NCI-H510A (cell line): ENCODE measurements around the gene USP43.

ENCODE experiments used
- DNase-seq: peaks from one replicate; lab custom pipeline; 2025; lab: John Stamatoyannopoulos, UW

The USP43 gene

DNA sequence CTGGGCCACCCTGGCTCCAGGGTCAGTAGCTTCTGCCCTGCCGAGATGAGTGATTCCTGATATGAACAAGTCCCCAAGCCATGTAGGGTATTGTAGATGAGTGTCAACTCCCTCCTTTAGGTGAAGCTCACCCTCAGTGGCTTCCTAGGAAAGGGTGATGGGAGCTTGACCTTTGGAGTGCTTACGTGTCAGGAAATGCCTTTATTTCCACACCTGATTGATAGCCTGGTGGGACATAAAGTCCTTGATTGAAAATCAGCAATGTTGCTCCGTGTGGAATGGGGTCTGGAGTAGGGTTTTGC is 58.4 kb downstream of the USP43 start:
- no peak for DNase-seq

DNA sequence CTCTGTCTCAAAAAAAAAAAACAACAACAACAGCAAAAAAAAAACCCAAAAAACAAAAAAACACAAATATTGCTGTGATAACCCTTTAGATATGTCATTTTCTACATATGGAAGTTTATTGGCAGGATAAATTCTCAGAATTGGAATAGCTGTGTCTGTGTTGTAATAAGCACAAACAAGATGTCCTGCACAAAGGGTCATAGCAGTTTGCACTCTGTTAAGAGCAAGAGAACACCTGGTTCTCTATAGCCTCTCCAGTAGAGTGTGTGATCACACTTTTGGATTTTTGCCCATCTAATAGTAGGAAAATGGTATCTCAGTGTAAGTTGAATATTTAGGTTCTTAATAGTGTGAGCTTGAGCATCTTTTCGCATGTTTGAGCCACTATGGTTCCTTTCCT is 60.4 kb downstream of the USP43 start:
- DNase-seq, result no peak

DNA sequence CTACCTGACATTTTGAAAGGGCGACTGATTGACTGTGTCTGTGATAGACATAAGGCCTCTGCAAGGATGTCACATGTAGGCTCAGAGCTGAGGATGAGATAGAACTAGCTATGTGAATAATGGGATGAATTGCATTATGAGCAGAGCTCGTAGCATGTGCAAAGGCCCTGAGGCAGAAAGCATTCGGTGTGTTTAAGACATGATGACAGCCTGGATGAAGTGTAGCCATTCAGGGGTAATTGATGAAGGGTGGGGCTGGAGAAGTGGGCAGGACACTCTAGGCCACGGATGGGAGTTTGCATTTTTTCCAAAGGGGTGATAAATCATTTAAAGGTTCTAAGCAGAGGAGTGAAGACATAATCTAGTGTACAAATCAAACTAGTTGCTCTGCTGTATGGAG is 62.6 kb downstream of the USP43 start:
- DNase-seq, result no peak

DNA sequence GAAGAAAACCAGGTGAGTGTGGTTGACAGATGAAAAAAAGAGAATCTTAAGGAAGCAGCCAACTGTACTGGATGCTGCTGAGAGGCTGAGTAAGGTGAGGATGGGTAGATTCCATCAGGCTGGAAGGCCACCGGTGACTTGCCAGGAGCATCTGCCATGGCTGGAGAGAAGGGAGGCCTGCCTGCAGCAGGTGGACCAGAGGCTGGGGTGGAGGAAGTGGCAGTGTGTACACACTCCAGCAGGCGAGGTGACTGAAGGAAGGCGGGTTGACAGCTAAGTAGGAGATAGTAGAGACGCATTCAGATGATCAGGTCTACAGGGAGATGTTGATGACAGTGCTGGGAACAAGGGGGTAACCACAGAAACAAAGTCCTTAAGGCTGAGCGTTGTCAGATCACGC is 69.5 kb downstream of the USP43 start:
- DNase-seq, result no peak

DNA sequence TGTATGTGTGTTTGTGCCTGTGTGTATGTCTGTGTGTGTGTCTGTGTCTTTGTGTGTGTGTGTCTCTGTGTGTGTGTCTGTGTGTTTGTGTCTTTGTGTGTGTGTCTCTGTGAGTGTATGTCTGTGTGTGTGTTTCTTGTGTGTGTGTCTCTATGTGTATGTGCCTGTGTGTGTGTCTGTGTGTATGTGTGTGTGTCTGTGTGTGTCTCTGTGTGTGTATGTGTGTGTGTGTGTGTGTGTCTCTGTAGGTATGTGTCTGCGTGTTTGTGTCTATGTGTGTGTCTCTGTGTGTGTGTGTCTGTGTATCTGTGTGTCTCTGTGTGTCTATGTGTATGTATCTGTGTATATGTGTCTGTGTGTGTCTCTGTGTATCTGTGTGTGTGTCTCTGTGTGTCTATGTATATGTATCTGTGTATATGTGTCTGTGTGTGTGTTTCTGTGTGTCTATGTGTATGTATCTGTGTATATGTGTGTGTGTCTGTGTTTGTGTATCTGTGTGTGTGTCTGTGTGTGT is 70.2 kb downstream of the USP43 start:
- DNase-seq, result no peak

DNA sequence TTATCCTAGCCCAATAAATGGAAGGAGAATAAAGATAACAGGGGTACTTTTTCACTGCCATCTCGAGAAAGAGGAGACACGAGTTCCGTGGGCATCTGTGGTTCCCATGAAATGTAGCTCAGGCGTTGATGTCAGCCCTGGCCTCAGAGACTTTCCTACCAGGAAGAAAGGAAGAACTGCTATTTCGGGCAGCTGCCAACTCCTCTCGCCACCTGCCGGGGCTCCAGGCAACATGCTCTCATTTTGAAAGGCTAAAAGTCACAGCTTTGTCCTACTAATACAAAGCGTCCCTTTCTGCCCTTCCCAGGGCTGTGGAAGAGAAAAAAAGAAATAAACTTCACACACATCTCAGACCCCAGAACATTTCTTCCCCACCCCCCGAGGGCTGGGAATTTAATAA is 80.3 kb downstream of the USP43 start:
- no peak for DNase-seq

DNA sequence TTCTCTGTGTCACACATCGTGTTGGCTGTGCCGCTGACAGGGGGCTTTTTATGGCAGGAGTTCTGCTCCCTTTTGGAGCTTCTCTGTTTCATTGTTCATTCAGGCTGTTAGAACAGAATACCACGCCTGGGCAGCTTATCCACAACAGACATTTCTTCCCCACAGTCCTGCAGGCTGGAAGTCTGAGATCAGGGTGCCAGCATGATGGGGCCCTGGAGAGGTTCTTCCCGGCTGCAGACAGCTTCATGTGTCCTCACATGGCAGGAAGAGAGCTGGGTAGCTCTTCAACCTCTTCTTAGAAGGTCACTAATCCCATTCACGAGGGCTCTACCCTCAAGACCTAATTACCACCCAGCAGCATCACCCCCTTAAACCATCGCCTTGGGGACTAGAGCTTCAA is 81.0 kb downstream of the USP43 start:
- DNase-seq, result no peak

DNA sequence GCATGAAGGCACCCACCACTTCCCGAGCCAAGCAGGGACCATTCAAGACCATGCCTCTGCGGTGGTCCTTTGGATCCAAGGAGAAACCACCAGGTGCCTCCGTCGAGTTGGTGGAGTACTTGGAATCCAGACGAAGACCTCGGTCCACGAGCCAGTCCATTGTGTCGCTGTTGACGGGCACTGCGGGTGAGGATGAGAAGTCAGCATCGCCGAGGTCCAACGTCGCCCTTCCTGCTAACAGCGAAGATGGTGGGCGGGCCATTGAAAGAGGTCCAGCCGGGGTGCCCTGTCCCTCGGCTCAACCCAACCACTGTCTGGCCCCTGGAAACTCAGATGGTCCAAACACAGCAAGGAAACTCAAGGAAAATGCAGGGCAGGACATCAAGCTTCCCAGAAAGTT is 82.7 kb downstream of the USP43 start:
- DNase-seq, result no peak

DNA sequence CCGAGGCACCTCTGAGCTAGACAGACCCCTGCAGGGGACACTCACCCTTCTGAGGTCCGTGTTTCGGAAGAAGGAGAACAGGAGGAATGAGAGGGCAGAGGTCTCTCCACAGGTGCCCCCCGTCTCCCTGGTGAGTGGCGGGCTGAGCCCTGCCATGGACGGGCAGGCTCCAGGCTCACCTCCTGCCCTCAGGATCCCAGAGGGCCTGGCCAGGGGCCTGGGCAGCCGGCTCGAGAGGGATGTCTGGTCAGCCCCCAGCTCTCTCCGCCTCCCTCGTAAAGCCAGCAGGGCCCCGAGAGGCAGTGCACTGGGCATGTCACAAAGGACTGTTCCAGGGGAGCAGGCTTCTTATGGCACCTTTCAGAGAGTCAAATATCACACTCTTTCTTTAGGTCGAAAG is 83.2 kb downstream of the USP43 start:
- DNase-seq, result no peak

DNA sequence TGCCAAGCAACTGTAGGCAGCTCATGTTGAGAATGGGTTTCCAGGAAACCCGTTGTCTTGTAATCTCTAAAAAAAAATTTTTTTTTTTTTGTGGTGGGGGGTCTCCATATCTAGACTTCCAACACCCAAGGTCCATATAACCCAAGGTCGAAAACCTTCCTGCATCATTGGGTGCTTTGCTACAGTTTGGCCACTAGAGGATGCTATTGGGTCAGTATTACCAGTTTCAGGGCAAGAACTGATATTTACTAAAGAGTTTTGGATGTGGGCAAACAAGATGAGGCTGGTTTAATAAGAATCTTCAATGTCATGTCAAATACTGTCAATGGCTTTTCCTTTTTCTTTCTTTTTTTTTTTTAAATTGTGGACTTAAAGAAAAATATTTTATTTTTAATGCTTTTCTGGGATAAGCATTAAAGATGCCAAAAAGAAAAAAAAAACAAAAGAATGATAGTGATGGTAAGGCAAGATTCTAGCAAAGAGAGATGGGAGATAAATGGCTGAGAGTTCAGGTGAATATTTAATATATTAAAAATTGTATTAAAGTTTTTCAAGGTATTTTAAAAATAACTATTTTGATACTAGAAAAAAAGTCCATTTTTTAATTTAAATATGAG is 83.8 kb downstream of the USP43 start:
- DNase-seq, result no peak

DNA sequence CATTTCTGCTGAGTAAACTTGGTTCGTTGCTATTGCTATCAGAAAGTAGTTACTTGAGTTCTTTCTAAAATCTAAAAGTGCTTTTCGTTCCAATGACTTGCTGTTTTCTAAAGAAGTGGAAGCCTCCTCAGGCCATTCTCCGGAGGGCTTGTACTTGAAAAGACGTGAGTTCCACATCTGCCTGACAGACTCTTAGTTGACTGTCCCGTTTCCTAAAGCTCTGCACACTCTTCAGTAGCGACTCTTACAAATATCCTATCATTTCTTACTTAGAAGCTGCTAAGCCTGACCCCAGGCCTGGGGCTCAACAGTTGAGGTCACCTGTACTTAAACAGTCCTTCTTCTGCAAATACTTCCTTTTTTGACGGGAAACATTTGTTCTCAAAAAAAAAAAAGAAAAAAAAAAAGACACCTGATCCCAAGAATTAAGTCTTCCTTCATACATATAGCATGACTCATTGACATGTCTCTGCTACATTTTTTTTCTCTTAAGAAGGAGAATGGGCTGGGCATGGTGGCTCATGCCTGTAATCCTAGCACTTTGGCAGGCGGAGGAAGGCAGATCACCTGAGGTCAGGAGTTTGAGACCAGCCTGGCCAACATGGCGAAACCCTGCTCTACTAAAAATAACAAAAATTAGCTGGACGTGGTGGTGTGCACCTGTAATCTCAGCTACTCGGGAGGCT is 84.6 kb downstream of the USP43 start:
- no peak for DNase-seq

DNA sequence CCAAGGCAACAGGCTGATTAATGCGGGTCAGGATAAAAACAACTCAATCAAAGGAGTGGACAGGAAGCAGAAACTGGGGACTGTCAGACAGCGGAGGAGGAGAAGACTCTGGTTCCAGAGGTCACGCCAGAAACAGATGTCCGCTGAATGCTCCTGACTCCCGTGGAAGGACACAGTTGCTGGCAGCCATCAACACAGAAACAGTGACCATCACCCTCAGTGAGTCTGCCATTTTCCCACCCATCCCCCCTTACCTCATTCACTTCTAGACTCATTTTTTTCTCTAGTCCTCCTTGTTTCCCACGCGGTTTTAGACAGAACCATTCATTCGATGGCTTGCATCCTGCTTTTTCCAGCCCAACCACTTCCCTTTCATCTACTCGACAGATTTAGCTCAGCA is 105.2 kb downstream of the USP43 start:
- DNase-seq, result no peak

DNA sequence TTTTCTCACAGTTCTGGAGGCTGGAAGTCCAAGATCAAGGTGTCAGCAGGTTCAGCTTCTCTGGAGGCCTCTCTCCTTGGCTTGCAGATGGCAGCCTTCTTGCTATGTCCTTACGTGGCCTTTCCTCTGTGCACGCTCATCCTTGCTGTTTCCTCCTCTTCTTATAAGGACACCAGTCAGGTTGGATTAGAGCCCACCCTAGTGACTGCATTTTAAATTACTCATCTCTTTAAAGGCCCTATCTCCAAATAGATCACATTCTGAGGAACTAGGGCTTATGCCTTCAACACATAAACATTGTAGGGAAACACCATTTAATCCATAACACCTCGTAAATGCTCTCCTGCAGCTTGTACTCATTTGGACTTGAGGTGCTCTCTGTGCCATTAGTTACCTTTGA is 109.8 kb downstream of the USP43 start:
- DNase-seq, result no peak

DNA sequence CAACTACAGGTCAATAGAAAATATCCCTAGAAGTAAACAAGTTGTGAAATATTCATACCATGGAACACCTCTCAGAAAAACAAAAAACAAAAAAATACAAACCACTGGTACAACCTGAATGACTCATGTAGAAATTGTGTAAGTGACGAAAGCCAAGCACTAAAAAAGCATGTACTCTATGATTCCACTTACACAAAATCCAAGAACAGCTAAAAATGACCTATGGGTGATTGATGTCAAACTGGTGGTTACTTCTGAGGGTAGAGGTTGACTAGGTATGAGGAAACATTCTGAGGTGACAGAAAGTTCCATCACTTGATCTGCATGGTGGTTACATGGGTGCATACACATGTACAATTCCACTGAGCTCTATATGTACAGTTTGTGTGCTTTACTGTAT is 114.9 kb downstream of the USP43 start:
- DNase-seq, result no peak

DNA sequence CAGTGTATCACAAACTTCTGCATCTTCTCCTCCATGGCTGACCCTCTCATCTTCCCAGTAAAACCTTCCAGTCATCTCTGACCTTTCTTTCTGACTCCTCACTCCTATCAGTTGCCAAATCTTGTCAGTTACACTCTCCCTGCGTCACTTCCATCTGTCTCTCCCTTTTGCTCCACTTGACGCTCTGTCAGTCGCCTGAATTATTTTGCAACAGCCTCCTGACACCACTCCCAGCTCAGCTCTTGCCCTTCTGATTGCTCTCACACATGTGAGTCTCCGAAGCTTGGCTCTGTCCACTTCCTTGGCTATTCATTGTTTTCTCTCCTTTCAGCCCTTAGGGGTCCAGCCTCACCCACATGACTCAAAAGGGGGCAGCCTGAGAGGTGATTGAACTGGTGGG is 118.3 kb downstream of the USP43 start:
- no peak for DNase-seq

DNA sequence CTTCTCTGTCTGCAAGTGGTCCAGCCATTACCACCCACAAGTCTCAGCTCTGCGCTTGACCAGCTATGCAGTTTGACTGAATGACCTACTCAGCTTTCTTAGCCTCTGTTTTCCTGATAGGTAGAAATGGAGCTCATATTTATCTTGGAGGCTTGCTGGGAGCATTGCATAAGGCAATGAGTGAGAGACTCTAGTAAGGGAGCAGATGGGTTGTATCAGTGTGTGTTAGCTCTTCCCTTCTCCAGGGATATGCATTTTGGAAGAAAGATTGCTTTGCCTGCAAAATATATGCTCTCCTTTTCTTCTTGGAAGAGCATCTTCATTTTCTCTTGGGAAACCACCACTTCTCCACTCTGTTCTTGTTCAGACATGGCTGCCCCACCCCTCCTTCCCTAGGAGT is 120.0 kb downstream of the USP43 start:
- no peak for DNase-seq

DNA sequence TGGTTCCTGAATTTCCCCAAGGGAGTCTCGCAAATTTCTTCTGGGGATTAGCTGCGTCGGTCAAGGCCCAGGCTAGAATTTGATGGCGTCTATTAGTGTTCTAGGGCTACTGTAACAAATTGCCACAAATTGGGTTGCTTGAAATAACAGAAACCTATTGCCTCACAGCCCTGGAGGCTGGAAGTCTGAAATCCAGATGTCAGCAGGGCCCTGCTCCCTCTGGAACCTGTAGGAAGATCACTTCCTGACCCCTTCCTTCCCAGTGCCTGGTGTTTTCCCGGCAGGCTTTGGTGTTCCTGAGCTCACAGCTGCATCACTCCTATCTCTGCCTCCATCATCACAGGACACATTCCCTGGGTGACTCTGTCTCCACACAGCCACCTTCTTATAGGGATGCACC is 121.7 kb downstream of the USP43 start:
- DNase-seq, result no peak

DNA sequence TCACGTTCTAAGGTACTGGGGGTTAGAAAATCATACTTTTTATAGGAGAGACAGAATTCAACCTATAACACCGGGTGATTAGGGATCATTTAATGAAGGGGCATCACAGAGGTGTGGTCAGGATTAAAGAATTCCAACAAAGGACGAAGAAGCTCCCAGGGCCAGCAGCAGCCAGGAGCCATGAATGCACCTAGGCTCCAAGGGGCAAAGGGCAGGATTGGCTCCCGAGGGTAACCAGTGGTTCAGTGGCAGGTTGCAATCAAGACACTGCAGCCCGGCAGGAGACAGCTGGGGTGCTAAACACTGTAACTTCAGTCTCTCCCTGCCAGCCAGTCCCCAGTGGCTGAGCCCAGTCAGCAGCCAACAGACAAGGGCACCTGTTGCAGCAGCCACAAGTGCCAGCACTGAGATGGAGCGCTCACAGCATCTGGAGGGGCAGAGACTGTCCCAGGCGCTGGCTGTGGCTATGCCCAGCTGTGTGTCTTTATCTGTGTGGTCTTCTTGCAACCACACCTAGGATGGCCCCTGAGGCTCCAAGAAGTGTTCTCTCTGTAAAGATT is 122.2 kb downstream of the USP43 start:
- DNase-seq, result no peak

DNA sequence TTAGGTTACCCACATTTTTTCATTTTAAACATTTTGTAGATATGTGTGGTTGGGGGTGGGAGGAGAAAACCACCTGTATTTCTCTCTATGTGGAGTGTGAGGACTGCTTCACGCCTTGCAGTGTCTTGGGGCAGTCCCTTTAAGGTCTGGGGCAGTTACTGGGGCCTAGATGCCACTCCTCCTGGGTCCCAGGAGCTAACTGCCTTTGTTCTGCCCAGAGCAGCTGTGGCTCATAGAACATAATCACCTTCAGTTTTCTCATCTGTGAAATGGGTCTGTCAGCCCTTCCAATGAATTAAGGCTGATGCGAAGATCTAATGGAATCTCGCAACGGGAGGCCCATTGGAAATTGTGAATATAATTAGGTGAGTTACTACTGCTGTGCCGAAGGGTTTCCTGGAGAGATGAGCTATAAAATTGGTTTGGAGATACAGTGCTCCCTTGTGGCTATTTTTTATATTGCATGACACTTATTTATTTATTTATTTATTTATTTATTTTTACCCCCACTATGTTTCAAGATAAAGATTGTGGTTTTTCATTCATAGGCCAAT is 123.1 kb downstream of the USP43 start:
- DNase-seq, result no peak

DNA sequence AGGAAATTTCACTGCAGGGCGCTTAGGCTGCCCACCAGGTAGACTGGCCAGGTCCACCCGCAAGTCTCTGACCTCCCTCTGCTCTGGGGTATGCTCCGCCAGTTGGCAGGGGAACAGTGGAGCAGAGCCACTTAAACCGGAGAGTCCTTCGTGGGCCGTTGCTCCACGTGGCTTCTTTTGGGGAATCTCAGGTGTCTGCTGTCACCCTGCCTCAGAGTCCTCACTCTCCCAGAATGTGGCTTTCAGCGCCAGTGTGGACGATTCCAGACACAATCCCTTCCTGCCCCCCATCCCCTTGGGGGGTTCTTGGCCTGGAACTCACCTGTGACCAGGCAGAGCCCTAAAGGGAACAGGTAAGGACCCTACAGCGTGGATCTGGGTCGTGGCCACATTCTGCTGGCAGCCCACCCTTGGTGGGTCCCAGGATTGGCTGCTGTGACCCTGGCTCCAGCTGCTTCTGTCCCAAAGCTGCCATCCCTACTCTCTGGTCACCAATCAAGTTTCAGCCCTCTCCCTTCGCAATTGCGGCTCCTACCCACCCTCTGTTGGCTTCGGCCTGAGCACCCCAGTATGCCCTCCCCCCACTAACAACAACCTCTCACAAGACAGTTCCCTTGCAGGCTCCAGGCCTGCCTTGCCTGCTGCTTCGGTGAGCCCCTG is 123.8 kb downstream of the USP43 start:
- no peak for DNase-seq

DNA sequence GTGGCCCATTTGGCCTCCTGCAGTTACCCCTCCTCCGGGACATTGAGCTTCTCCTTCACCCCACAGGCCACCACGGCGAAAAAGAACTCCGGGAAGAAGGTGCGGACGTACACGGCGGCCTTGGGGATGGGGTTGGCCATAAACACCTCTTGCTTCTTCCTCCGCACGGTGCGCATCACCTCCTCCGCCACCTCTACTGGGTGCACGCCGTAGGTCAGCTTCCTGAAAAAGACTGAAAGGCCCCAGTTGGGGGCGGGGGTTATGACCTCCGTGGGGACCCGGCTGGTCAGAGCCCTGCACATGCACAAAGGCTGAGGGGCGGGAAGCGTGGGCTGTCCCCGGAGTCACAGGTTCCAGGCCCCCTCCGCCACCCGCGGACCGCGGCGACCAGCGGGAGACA is 126.1 kb downstream of the USP43 start:
- DNase-seq, result no peak

DNA sequence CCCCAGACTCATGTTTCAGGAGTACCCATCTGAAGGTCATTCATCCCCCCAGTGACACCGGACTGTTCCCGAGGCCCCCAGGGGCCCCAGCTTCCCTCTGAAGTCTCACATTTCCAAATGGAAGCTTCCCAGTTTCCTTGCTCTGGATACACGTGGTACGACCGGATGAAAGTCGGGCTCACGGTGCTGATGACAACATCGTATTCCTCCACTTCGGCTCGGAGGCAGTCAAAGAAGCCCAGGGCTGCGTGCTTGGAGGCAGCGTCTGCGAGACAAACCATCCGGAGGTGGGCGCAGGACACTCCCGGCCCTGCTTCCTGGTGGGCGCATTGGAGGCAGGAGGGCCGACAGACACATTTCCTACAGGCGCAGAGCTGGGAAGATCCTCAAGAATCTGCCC is 127.3 kb downstream of the USP43 start:
- DNase-seq, result no peak

DNA sequence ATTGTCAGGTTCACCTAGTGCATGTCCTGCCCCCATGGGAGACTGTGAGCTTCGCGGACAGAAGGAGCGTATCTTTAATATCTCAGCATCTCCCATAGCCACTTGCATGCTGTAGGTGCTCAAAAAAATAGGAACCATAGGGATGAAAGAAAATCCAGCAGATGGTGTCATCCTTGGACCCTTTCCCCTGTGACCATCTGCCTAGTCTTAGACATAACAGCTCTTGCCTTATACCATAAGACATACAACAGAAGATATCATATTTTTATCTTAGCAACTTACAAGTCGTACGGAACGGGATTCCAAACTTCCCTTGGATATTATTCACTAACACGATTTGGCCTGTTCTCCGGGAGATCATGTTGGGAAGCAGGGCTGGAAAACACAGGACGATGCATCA is 131.6 kb downstream of the USP43 start:
- no peak for DNase-seq
